Ovary (tissue), 9 donors: ENCODE data around the gene PSMB7. TPM values are rescaled to one million over a fixed set of nuclear protein-coding genes. Genes with fewer than 3 reads are reported as not detected.

Experiments
- DNase-seq, 5 donors: peaks; one replicate each; pipeline ENCODE4 v3.0.0-alpha.2; 2019 to 2020
- H3K27ac ChIP-seq, 2 donors: fragments of 200-600 bp; one replicate each; pipeline versions ENCODE4 v1.5.1 to v1.8.0; 2019 to 2022
- H3K27me3 ChIP-seq: fragments of 200-600 bp; one replicate; pipeline ENCODE4 v1.8.0; 2022
- H3K36me3 ChIP-seq: fragments of 200-600 bp; sonication (generic); one replicate; pipeline ENCODE4 v1.5.1; 2019
- H3K4me1 ChIP-seq: one replicate; pipeline ENCODE4 v1.8.1; 2013; ENCODE audit warnings: mild to moderate bottlenecking, moderate library complexity; ENCODE audit not compliant: insufficient read depth
- H3K4me3 ChIP-seq: fragments of 200-600 bp; sonication (generic); one replicate; pipeline ENCODE4 v1.5.1; 2017
- H3K9me3 ChIP-seq, 2 donors: fragments of 200-600 bp in 1 of 2; sonication (generic) in 1 of 2; one replicate each; pipeline versions ENCODE4 v1.5.1 to v1.8.1; 2013 to 2019; ENCODE audit warnings: mild to moderate bottlenecking in 1 of 2, moderate library complexity in 1 of 2
- EP300 ChIP-seq: sonication (generic); formaldehyde crosslinking; IDR thresholded peaks from one replicate; pipeline ENCODE4 v1.6.1; 2017; ENCODE audit warnings: antibody characterized with exemption
- POLR2A ChIP-seq: fragments of 450-650 bp; IDR thresholded peaks from one replicate; pipeline ENCODE4 v1.6.1; 2017; ENCODE audit warnings: antibody characterized with exemption, mild to moderate bottlenecking, moderate library complexity
- WGBS, 3 donors: extraction: QIAGEN DNeasy Blood & Tissue Kit in 1 of 3; methylation state at CpG; one replicate each; pipeline versions ENCODE4 v1.1.5 to v1.1.7; 2013 to 2017; 5-methylcytosine and 5-hydroxymethylcytosine counted together
- intact Hi-C, 4 donors: fragments of 100-400 bp; cut with DNase I; formaldehyde crosslinking; loops; one replicate each; pipeline versions ENCODE4 v1.11.0 to v1.15.1; 2022 to 2023
- polyA plus RNA-seq, 2 donors: library from polyadenylated mRNA; stranded (reverse); fragments of 200-250 nt in 1 of 2; fragments of 350-450 nt in 1 of 2; fragmentation: Illumina TruSeq in 1 of 2; extraction: RNeasy Lipid Tissue Mini Kit (QIAGEN cat#74804) in 1 of 2; gene quantifications; one replicate each; pipeline ENCODE4 v1.2.3, GENCODE V29; 2013 to 2014
- total RNA-seq, 7 donors: library from RNA; depleted of rRNA in 2 of 7; stranded (reverse); fragments of >200 nt in 2 of 7; fragmentation: NEBNext Ultra II Directional in 3 of 7; extraction: Animal tissue kit (Norgen Biotek cat#: 25700) in 3 of 7; gene quantifications; one replicate each; pipeline versions ENCODE4 v1.1.0 to v1.2.4, GENCODE V29; 2016 to 2023
- TF ChIP-seq, protein P1 (sequence below), 3 donors: fragments of 450-650 bp in 2 of 3; fragments of 200-600 bp in 1 of 3; IDR thresholded peaks; one replicate each; pipeline versions ENCODE4 v1.5.1 to v1.8.0; 2016 to 2022; ENCODE audit warnings: antibody characterized with exemption in 3 of 3, mild to moderate bottlenecking in 1 of 3
- donor health status: DM: no; HTN: no; CAD: no; lungs with moderate emphysema.
- donor health status: DM: no; HTN: no; CAD: no.
- donor health status: Bipolar disorder and iron deficiency.
- donor health status: DM: yes; HTN: yes; CAD: no.
- donor health status: DM: no; HTN: no; CAD: no.
- donor health status: DM: yes; HTN: yes; CAD: no.

PSMB7 gene
- total and polyA plus RNA-seq, 9 donors = 88.0 to 211 (median 95.1) TPM

DNA sequence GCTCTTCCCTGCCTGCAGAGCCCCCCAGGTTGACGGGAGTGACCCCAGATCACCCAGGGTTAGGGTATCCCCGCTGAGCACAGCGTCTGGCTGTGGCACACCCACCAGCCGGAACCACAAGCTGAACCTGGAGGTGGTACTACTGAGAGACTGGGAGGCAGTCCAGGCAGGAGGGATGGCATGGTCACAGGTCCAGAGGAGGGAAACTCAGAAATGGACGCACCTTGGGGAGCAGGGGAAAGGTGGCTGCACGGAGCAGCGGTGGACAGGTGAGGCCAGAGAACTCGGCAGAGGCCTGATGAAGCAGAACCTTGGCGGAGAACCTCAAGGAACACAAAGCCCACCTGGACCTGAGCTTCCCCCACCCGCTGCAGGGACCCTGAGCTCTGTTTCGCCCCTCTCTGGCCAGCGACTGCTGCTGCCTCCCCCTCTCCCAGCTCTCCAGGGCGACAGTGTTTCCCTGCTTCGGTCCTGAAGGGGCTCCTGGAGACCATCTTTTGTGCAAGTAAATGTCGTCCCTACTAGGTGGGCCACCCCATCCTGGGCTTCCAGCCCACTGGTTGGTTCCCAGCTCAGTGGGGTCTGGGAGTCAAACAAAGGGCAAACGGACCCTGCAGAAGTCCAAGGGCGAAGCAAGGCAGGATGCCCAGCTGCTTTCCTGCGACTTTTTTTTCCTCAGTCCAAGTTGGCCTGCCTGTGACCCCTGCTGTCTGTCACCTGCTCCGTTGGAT is 35.9 kb upstream of the PSMB7 start:
- no peak for DNase-seq
- H3K4me3 ChIP-seq = no peak overlapping the region
- H3K36me3 ChIP-seq = no peaks in the 10 kb centered on the region
- H3K27ac ChIP-seq = no peak overlapping the region
- peaks cover 3% of the 10 kb centered on the region for H3K4me1 ChIP-seq
- intact Hi-C loops = no loop called here
- WGBS, 3 donors = 31 to 45% (median 32%) methylated on average over 19 of the region's 19 CpGs
- TF ChIP-seq, protein P1, sequence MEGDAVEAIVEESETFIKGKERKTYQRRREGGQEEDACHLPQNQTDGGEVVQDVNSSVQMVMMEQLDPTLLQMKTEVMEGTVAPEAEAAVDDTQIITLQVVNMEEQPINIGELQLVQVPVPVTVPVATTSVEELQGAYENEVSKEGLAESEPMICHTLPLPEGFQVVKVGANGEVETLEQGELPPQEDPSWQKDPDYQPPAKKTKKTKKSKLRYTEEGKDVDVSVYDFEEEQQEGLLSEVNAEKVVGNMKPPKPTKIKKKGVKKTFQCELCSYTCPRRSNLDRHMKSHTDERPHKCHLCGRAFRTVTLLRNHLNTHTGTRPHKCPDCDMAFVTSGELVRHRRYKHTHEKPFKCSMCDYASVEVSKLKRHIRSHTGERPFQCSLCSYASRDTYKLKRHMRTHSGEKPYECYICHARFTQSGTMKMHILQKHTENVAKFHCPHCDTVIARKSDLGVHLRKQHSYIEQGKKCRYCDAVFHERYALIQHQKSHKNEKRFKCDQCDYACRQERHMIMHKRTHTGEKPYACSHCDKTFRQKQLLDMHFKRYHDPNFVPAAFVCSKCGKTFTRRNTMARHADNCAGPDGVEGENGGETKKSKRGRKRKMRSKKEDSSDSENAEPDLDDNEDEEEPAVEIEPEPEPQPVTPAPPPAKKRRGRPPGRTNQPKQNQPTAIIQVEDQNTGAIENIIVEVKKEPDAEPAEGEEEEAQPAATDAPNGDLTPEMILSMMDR (IDR thresholded peaks at IDR 0.05) = no peak
- TF ChIP-seq EP300 (no peak), POLR2A (no peak)
- no peaks in the 10 kb centered on the region for H3K27me3 ChIP-seq
- no peaks in the 10 kb centered on the region for H3K9me3 ChIP-seq

DNA sequence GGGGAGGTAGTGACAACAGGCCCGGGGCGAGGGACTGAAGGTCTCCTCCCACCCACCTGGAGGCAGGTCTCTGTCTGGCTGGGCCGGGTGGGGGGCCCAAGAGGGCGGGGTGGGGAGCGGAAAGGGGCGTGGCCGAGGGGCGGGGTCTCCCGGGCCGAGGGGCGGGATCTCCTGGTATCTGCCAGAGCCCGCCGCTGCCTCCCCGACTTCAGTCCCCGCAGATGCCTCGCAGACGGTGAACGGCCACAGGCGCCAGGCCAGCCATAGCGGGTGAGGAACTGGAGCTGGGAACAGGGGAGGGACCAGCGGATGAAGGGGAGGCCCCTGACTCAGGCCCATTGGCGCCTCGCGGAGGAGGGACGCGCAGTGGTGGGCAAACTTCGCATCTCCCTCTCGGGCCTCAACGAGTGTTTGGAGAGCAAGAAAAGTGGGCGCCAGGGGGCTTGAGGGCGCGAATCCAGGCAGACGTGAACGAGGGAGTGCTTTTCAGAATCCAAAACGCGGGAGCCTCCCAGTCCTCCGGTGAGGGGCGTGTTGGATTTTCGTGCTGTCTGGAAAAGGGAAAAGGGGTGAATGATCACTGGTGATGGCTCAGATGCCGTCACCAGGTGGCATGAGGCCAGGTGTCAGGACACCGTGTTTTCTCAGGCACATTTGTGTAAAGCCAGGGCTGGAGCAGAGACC is 35.1 kb upstream of the PSMB7 start, which contains the start of gene ADGRD2:
Gene ADGRD2, plus strand, starts transcription at position 211 of the 684 bp plus-strand sequence. CDS start 1,216 bp downstream, outside the sequence.
- WGBS, 3 donors = 1 to 3% (median 2%) methylated on average over 24 to 41 of the region's 41 CpGs
- DNase-seq = peak in 3 of 5 donors; percentile 16 to 58 (median 37)
- H3K36me3 ChIP-seq = no peaks in the 10 kb centered on the region
- H3K4me3 ChIP-seq = no peak within 1 kb of the TSS
- no peak within 1 kb of the TSS for H3K27ac ChIP-seq
- TF ChIP-seq POLR2A = no peak
- TF ChIP-seq, protein P1 (IDR thresholded peaks at IDR 0.05) = no peak
- TF ChIP-seq EP300 = no peak
- peaks cover 3% of the 10 kb centered on the region for H3K4me1 ChIP-seq
- H3K9me3 ChIP-seq = no peaks in the 10 kb centered on the region
- no peaks in the 10 kb centered on the region for H3K27me3 ChIP-seq
- intact Hi-C loops = no loop called here

DNA sequence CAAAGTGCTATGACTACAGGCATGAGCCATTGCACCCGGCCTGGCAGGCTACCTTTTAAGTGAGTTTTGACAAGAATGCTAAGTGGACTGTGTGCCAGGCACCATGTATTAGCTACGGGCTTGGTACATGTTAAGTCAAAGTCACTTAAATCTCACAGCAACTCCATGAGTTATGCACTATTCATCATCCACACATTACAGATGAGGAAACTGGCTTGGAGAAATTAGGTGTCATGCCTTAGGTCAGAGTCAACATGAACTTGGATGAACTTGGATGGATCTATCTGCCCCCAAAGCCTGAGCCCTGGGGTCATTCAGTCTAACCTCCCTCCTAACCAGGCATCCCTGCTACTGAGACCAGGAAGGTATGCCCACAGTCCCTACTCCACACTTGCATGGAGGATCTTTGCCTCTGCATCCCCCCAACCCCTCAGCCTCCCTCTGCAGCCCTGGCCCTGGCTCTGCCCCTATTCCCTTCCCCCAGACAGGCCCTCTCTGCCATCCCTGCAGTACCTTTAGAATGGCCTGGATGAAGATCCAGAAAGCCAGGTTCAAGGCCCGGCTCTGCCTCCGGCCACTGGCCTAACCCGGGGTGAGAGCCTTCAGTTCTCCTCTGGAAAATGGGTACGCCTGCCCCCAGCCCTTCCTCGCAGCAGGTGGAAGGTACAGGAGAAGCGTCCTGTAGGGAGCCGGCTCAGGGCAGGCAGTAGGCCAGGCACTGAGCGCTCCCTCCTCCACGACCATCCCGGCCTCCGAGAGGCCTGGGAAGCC is 34.3 kb upstream of the PSMB7 start:
- Histone ChIP-seq H3K27me3 (no peaks in the 10 kb centered on the region), H3K4me3 (no peak overlapping the region), H3K4me1 (peaks cover 3% of the 10 kb centered on the region), H3K27ac (no peak overlapping the region), H3K36me3 (no peaks in the 10 kb centered on the region), H3K9me3 (no peaks in the 10 kb centered on the region)
- intact Hi-C loops = no loop called here
- WGBS, 3 donors = 76 to 80% (median 77%) methylated on average over 13 of the region's 13 CpGs
- no peak for DNase-seq
- TF ChIP-seq POLR2A (no peak), EP300 (no peak)
- TF ChIP-seq, protein P1 (IDR thresholded peaks at IDR 0.05) = no peak

DNA sequence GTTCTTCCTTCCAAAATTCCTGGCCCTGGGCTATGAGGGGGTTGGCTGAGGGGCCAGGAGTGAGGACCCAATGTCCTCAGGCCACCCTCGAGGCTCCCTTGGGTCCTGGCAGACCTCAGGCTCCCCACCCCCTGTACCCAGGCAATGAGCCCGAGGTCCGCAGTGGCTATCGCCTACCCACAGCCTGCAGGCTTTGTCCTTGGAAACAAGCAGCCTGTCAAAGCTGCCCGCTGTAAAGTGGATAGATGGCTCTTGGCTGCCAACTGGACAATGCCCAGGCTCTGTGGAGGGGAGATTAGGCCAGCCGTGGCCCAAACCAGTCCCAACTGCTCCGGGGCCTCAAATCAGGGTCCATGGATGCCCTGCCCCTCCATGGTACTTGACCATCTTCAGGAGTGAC is 32.8 kb upstream of the PSMB7 start:
- H3K9me3 ChIP-seq = no peaks in the 10 kb centered on the region
- no peak overlapping the region for H3K4me3 ChIP-seq
- no peaks in the 10 kb centered on the region for H3K27me3 ChIP-seq
- TF ChIP-seq EP300 = no peak
- TF ChIP-seq POLR2A = no peak
- TF ChIP-seq, protein P1 (IDR thresholded peaks at IDR 0.05) = no peak
- DNase-seq = no peak
- peaks cover 3% of the 10 kb centered on the region for H3K4me1 ChIP-seq
- H3K27ac ChIP-seq = no peak overlapping the region
- WGBS, 3 donors = 30 to 63% (median 45%) methylated on average over 7 of the region's 7 CpGs
- intact Hi-C loops = no loop called here
- no peaks in the 10 kb centered on the region for H3K36me3 ChIP-seq
